ENCODE data around the gene ASIC5.

DNA sequence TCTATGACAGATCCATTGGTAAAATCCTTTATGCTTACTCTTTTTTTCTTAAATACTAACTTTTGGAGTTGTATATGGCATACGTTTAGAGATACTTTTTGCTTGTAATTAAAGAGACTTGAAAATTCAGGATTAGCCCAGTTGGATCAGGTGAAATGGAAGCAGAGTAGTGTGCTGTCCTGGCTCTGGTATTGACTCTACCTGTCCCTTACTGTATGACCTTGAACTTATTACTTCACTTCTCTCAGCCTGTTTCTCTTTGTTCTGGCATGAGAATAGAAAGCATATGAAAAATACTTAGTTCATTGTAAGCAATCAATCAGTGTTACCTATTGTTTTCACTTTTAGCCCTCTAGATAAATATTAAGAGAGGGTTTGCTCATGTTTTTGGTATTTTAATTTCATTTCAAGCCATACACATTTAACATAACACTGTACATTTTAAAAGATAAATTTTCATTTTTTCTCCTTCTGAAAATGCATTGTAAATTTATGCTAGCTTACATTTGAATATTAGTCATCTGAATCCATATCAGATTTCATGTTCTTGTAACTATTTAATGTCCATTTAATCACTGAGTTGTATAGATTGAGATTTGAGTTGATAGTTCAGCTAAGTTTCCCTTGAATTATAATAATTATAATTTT, 71.4 kb downstream of the ASIC5 start:
- TF ChIP-seq, protein P1, sequence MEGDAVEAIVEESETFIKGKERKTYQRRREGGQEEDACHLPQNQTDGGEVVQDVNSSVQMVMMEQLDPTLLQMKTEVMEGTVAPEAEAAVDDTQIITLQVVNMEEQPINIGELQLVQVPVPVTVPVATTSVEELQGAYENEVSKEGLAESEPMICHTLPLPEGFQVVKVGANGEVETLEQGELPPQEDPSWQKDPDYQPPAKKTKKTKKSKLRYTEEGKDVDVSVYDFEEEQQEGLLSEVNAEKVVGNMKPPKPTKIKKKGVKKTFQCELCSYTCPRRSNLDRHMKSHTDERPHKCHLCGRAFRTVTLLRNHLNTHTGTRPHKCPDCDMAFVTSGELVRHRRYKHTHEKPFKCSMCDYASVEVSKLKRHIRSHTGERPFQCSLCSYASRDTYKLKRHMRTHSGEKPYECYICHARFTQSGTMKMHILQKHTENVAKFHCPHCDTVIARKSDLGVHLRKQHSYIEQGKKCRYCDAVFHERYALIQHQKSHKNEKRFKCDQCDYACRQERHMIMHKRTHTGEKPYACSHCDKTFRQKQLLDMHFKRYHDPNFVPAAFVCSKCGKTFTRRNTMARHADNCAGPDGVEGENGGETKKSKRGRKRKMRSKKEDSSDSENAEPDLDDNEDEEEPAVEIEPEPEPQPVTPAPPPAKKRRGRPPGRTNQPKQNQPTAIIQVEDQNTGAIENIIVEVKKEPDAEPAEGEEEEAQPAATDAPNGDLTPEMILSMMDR (IDR thresholded peaks at IDR 0.05) = no peak
- no peak for TF ChIP-seq POLR2AphosphoS5 (IDR thresholded peaks at IDR 0.05)

Data from esophagus muscularis mucosa (tissue), 3 donors.